IPS-18a (cell line): Measurements from ENCODE around the gene NGFR.

ENCODE experiments used
- H3K27ac ChIP-seq: one replicate; pipeline ENCODE4 v1.5.1; 2013; ENCODE audit warnings: low read length
- H3K27me3 ChIP-seq: one replicate; pipeline ENCODE4 v1.6.1; 2013; ENCODE audit warnings: mild to moderate bottlenecking, low read length; ENCODE audit not compliant: control insufficient read depth, insufficient read depth
- H3K36me3 ChIP-seq: one replicate; pipeline ENCODE4 v1.6.1; 2013; ENCODE audit warnings: low read depth, low read length; ENCODE audit not compliant: control insufficient read depth
- H3K4me1 ChIP-seq: one replicate; pipeline ENCODE4 v1.6.1; 2013; ENCODE audit warnings: low read depth, low read length; ENCODE audit not compliant: control insufficient read depth
- H3K4me3 ChIP-seq: one replicate; pipeline ENCODE4 v1.5.1; 2013; ENCODE audit warnings: low read length
- H3K9ac ChIP-seq: one replicate; pipeline ENCODE4 v1.6.1; 2013; ENCODE audit warnings: mild to moderate bottlenecking, low read length, moderate library complexity
- H3K9me3 ChIP-seq: one replicate; pipeline ENCODE4 v1.6.1; 2013; ENCODE audit warnings: low read depth, low read length; ENCODE audit not compliant: control insufficient read depth

The NGFR gene

DNA sequence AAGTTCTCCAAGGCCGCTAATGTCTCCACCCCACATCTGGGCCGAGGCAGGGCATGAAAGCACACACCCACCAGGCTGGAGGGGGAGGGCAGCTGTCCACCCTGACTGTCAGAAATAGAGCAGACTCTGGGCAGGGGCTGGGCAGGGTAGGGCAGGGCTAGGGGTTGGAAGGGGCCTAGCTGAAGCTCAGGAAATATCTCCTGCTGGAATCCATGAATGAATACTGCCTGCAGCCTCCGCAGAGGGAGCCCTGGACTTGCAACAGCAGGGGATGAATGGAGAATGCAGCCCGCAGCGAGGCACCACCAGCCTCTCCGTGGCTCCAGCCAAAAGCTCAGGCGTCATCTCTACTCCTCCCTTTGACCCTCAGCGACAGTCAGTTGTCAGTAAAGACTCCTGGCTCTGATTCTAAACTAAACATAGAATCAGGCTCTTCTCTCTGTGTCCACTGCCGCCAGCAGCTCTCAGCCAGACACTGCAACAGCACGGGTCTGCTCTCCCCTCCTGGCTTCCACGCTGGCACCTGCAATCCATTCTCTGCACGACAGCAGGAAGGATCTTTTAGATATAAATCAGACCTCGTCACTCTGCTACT lies 23.9 kb upstream of the NGFR start:
- Histone ChIP-seq H3K9me3 (no peaks in the 10 kb centered on the region), H3K36me3 (no peaks in the 10 kb centered on the region), H3K9ac (no peak overlapping the region), H3K27me3 (peaks cover 46% of the 10 kb centered on the region), H3K27ac (no peak overlapping the region), H3K4me1 (peaks cover 12% of the 10 kb centered on the region), H3K4me3 (peak overlapping the region; percentile 70)

- peaks cover 46% of the 10 kb centered on the region for H3K27me3 ChIP-seq
- peaks cover 12% of the 10 kb centered on the region for H3K4me1 ChIP-seq
- no peak overlapping the region for H3K4me3 ChIP-seq
- H3K9me3 ChIP-seq, result no peaks in the 10 kb centered on the region
- no peak overlapping the region for H3K9ac ChIP-seq
- no peaks in the 10 kb centered on the region for H3K36me3 ChIP-seq
- no peak overlapping the region for H3K27ac ChIP-seq
Observed at GRCh38 chr17:49471769-49472168, 23.3 kb upstream of the NGFR start.

DNA sequence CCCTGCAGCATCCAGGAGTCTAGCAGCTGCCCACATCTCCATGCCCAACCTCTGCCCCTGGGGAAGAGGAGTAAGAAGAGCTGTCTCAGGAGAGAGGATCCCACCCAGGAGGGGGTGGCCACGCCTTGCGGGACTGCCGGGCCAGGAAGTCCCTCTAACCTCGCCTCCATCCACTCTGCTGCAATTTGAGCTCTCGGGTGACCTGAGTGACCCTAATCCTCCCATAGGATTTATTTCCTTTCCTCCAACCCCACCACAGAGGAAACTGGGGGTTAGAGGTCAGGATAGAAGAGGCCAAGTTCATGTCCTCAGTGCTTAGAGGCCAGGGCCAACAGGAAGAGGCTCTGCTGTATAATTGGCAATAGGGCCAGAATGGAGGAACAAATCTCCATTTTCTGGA lies 22.6 kb upstream of the NGFR start:
- H3K36me3 ChIP-seq, result no peaks in the 10 kb centered on the region
- peaks cover 46% of the 10 kb centered on the region for H3K27me3 ChIP-seq
- no peak overlapping the region for H3K9ac ChIP-seq
- H3K27ac ChIP-seq, result no peak overlapping the region
- H3K9me3 ChIP-seq, result no peaks in the 10 kb centered on the region
- peaks cover 12% of the 10 kb centered on the region for H3K4me1 ChIP-seq
- H3K4me3 ChIP-seq, result no peak overlapping the region

DNA sequence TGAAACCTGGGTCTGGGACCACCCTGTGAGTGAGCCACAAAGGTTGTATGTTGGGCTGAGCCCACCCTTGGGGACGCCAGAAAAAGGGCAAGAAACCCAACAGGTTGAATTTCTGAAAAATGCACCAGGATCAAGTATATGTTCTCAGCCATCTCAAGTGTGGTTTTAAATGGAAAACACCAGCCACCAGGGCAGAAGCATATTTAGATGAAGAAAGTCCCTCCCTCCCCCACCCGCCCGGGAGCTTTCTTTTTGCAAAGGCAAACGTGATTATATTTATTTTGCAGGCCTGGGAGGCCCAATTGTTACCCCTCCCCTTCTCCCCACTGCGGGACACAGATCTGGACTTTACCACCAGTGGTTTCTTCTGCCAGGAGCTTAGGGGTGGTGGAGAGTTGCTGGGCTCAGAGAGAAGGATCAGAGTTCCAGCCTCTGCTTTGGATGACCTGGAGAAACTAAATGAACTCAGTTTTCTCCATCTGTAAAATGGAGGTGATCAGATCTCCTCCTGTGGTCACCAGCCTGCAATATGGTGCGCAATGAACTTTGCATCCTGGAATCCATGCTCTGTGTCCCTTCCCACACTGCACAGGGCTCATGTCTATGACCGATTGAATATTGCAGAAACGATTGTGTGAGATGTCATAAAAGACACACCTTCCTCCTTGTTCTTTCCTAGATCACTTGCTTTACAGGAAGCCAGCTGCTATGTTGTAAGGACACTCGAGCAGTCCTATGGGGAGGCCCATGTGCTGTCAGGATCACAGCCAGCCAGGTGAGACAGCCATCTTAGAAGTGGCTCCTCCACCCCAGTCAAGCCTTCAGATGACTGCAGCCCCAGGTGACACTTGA lies 21.0 kb upstream of the NGFR start:
- Histone ChIP-seq H3K4me1 (peaks cover 12% of the 10 kb centered on the region), H3K36me3 (no peaks in the 10 kb centered on the region), H3K27me3 (peaks cover 32% of the 10 kb centered on the region), H3K4me3 (no peak overlapping the region), H3K27ac (no peak overlapping the region), H3K9me3 (no peaks in the 10 kb centered on the region), H3K9ac (no peak overlapping the region)

GRCh38 chr17:49477709-49478108 lies 17.4 kb upstream of the NGFR start:
- no peaks in the 10 kb centered on the region for H3K27me3 ChIP-seq
- no peak overlapping the region for H3K27ac ChIP-seq
- H3K9ac ChIP-seq, result no peak overlapping the region
- H3K4me1 ChIP-seq, result no peaks in the 10 kb centered on the region
- H3K36me3 ChIP-seq, result no peaks in the 10 kb centered on the region
- H3K9me3 ChIP-seq, result no peaks in the 10 kb centered on the region
- H3K4me3 ChIP-seq, result no peak overlapping the region

DNA sequence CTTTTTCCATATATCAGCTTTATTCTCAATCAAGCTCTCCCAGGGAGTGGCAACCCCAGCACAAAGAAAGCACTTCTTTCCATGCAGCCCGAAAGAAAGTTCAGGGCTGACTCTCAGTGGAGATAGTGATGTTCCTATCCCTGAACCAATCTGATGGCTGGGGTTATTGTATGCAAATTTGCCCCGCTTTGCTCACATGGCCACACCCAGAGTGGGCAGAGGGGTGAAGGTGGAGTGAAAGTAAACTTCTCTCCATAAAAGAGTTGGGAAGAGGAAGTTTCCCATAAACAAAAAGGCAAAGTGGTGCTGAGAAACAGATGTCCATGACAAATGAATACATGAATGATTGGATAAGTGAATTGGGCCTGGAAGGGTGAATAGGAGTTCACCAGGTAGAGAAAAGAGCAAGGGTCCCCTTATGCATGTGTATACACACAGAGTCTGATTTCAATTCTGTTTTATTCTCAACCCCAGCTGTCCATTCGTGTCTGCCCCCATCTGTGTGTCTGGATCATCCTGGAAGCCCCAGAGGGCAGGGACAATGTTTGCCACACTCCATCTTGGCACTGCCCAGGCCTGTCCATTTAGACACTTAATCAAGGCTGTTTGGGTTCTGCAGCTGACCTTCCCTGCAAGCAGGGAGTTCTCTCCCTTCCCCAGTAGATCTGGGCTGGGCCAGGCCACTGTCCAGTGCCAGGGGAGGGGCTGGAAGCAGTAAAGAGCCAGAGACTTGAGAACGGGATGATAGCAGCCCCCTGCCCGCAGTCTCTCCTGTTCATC lies 14.1 kb upstream of the NGFR start:
- no peak overlapping the region for H3K4me3 ChIP-seq
- H3K9ac ChIP-seq, result no peak overlapping the region
- H3K4me1 ChIP-seq, result peaks cover 20% of the 10 kb centered on the region
- H3K9me3 ChIP-seq, result no peaks in the 10 kb centered on the region
- peaks cover 4% of the 10 kb centered on the region for H3K27me3 ChIP-seq
- H3K36me3 ChIP-seq, result no peaks in the 10 kb centered on the region
- no peak overlapping the region for H3K27ac ChIP-seq

GRCh38 chr17:49482144-49482817 lies 12.8 kb upstream of the NGFR start:
- Histone ChIP-seq H3K27ac (no peak overlapping the region), H3K36me3 (no peaks in the 10 kb centered on the region), H3K9ac (no peak overlapping the region), H3K27me3 (peaks cover 4% of the 10 kb centered on the region), H3K4me1 (peaks cover 30% of the 10 kb centered on the region), H3K9me3 (no peaks in the 10 kb centered on the region), H3K4me3 (no peak overlapping the region)

- Histone ChIP-seq H3K4me3 (no peak overlapping the region), H3K9me3 (no peaks in the 10 kb centered on the region), H3K27ac (no peak overlapping the region), H3K27me3 (peaks cover 4% of the 10 kb centered on the region), H3K9ac (no peak overlapping the region), H3K4me1 (peaks cover 34% of the 10 kb centered on the region), H3K36me3 (no peaks in the 10 kb centered on the region)
Observed at GRCh38 chr17:49483599-49484509, 11.2 kb upstream of the NGFR start.

- Histone ChIP-seq H3K27me3 (peaks cover 4% of the 10 kb centered on the region), H3K4me1 (peaks cover 34% of the 10 kb centered on the region), H3K36me3 (no peaks in the 10 kb centered on the region), H3K9ac (no peak overlapping the region), H3K9me3 (no peaks in the 10 kb centered on the region), H3K4me3 (no peak overlapping the region), H3K27ac (no peak overlapping the region)
Observed at GRCh38 chr17:49484588-49484987, 10.5 kb upstream of the NGFR start.

- Histone ChIP-seq H3K9ac (peak overlapping the region; percentile 8), H3K27me3 (peaks cover 4% of the 10 kb centered on the region), H3K27ac (no peak overlapping the region), H3K36me3 (no peaks in the 10 kb centered on the region), H3K4me3 (peak overlapping the region; percentile 32), H3K9me3 (no peaks in the 10 kb centered on the region), H3K4me1 (peaks cover 34% of the 10 kb centered on the region)
Observed at GRCh38 chr17:49486012-49486641, 9.0 kb upstream of the NGFR start.
